Body of pancreas (tissue), 4 donors: Measurements from ENCODE around the gene CCDC137.

Experiments
- CTCF ChIP-seq, 7 experiments: fragments of 450-650 bp in 4 of 7; fragments of 200-600 bp in 3 of 7; sonication (generic) in 3 of 7; IDR thresholded peaks; one replicate each; pipeline ENCODE4 v1.5.1; 2016 to 2019; ENCODE audit warnings: antibody characterized with exemption in 7 of 7
- POLR2A ChIP-seq, 3 donors: fragments of 450-650 bp; IDR thresholded peaks; one replicate each; pipeline ENCODE4 v1.6.1; 2016; ENCODE audit warnings: antibody characterized with exemption in 3 of 3, mild to moderate bottlenecking in 2 of 3

- TF ChIP-seq CTCF (IDR thresholded peaks at IDR 0.05) (no peak), POLR2A (IDR thresholded peaks at IDR 0.05) (no peak)
These were observed 17.8 kb upstream of the CCDC137 start for GRCh38 chr17:81648707-81649085.
